Liver (tissue), 9 donors: ENCODE results near the gene PRKACG. TPM values are rescaled to one million over a fixed set of nuclear protein-coding genes. Genes with fewer than 3 reads are reported as not detected.

Source experiments
- DNase-seq: peaks from one replicate; pipeline ENCODE4 v3.0.0-alpha.2; 2017; ENCODE audit warnings: low spot score
- H3K27ac ChIP-seq, 2 donors: one replicate each; pipeline ENCODE4 v1.7.0; 2013; ENCODE audit warnings: inconsistent platforms in 2 of 2, low read length in 2 of 2, control low read depth in 1 of 2, low read depth in 1 of 2, mild to moderate bottlenecking in 1 of 2
- H3K27me3 ChIP-seq, 4 donors: one replicate each; pipeline versions ENCODE4 v1.6.1 to v1.7.0; 2013; ENCODE audit warnings: low read length in 3 of 4, inconsistent platforms in 1 of 4, mild to moderate bottlenecking in 1 of 4, moderate library complexity in 1 of 4; ENCODE audit not compliant: control insufficient read depth in 4 of 4, insufficient read depth in 4 of 4
- H3K36me3 ChIP-seq, 4 donors: one replicate each; pipeline versions ENCODE4 v1.6.1 to v1.7.0; 2013; ENCODE audit warnings: low read length in 3 of 4, mild to moderate bottlenecking in 3 of 4, low read depth in 1 of 4, moderate library complexity in 1 of 4; ENCODE audit not compliant: control insufficient read depth in 4 of 4, insufficient read depth in 3 of 4
- H3K4me1 ChIP-seq, 4 donors: one replicate each; pipeline versions ENCODE4 v1.6.1 to v1.7.0; 2013; ENCODE audit warnings: low read length in 3 of 4, mild to moderate bottlenecking in 3 of 4, moderate library complexity in 1 of 4; ENCODE audit not compliant: control insufficient read depth in 4 of 4, insufficient read depth in 4 of 4
- H3K4me3 ChIP-seq, 3 donors: one replicate each; pipeline versions ENCODE4 v1.6.1 to v1.7.0; 2013; ENCODE audit warnings: low read length in 3 of 3, control low read depth in 1 of 3, low read depth in 1 of 3, mild to moderate bottlenecking in 1 of 3
- H3K9ac ChIP-seq, 2 donors: one replicate each; pipeline ENCODE4 v1.7.0; 2013; ENCODE audit warnings: low read length in 2 of 2, mild to moderate bottlenecking in 2 of 2, moderate library complexity in 2 of 2, control low read depth in 1 of 2, low read depth in 1 of 2
- H3K9me3 ChIP-seq, 4 donors: one replicate each; pipeline versions ENCODE4 v1.6.1 to v1.7.0; 2013; ENCODE audit warnings: low read length in 3 of 4; ENCODE audit not compliant: control insufficient read depth in 4 of 4
- ATF3 ChIP-seq: IDR thresholded peaks from 2 replicates; pipeline ENCODE4 v1.6.1; 2016; ENCODE audit warnings: antibody characterized with exemption
- EGR1 ChIP-seq, 2 donors: IDR thresholded peaks; 2 replicates each; pipeline ENCODE4 v1.6.1; 2016 to 2018; ENCODE audit warnings: antibody characterized with exemption in 2 of 2, low read depth in 2 of 2
- FOXA1 ChIP-seq: IDR thresholded peaks from 2 replicates; pipeline ENCODE4 v1.6.1; 2016; ENCODE audit warnings: antibody characterized with exemption
- FOXA2 ChIP-seq: IDR thresholded peaks from 2 replicates; pipeline ENCODE4 v1.6.1; 2016; ENCODE audit warnings: antibody characterized with exemption
- GABPA ChIP-seq, 2 donors: IDR thresholded peaks in 1 of 2; conservative IDR thresholded peaks in 1 of 2; 2 replicates each; pipeline ENCODE4 v1.6.1; 2016; ENCODE audit warnings: antibody characterized with exemption in 2 of 2, mild to moderate bottlenecking in 1 of 2, moderate library complexity in 1 of 2
- HNF4A ChIP-seq, 2 donors: conservative IDR thresholded peaks; 2 replicates each; pipeline ENCODE4 v1.6.1; 2016; ENCODE audit warnings: antibody characterized with exemption in 2 of 2, mild to moderate bottlenecking in 2 of 2
- HNF4G ChIP-seq: IDR thresholded peaks from 2 replicates; pipeline ENCODE4 v1.6.1; 2016; ENCODE audit warnings: antibody characterized with exemption
- JUND ChIP-seq, 2 donors: IDR thresholded peaks; 2 replicates each; pipeline ENCODE4 v1.6.1; 2016; ENCODE audit warnings: antibody characterized with exemption in 2 of 2
- MAX ChIP-seq: IDR thresholded peaks from 2 replicates; pipeline ENCODE4 v1.6.1; 2016; ENCODE audit warnings: antibody characterized with exemption
- NR2F2 ChIP-seq: IDR thresholded peaks from 2 replicates; pipeline ENCODE4 v1.6.1; 2016; ENCODE audit warnings: antibody characterized with exemption
- RAD21 ChIP-seq, 2 donors: IDR thresholded peaks; 2 replicates each; pipeline ENCODE4 v1.6.1; 2016; ENCODE audit warnings: antibody characterized with exemption in 2 of 2, mild to moderate bottlenecking in 2 of 2
- RXRA ChIP-seq, 2 donors: IDR thresholded peaks; 2 replicates each; pipeline ENCODE4 v1.6.1; 2017 to 2018; ENCODE audit warnings: antibody characterized with exemption in 2 of 2, mild to moderate bottlenecking in 1 of 2
- SP1 ChIP-seq: IDR thresholded peaks from 2 replicates; pipeline ENCODE4 v1.6.1; 2018; ENCODE audit warnings: antibody characterized with exemption, mild to moderate bottlenecking
- TAF1 ChIP-seq: conservative IDR thresholded peaks from 2 replicates; pipeline ENCODE4 v1.6.1; 2016; ENCODE audit warnings: antibody characterized with exemption, mild to moderate bottlenecking
- YY1 ChIP-seq: IDR thresholded peaks from 2 replicates; pipeline ENCODE4 v1.6.1; 2016; ENCODE audit warnings: antibody characterized with exemption, mild to moderate bottlenecking
- ZBTB33 ChIP-seq: IDR thresholded peaks from 2 replicates; pipeline ENCODE4 v1.6.1; 2016; ENCODE audit warnings: antibody characterized with exemption
- WGBS: extraction: QIAGEN DNeasy Blood & Tissue Kit; methylation state at CpG from one replicate; pipeline ENCODE4 v1.1.7; 2013; 5-methylcytosine and 5-hydroxymethylcytosine counted together
- polyA plus RNA-seq, 2 donors: library from polyadenylated mRNA; stranded (reverse) in 1 of 2; unstranded in 1 of 2; fragments of 200-250 nt in 1 of 2; fragments of >200 nt in 1 of 2; fragmentation: Nextera tagmentation in 1 of 2; extraction: Ambion mirVana in 1 of 2; gene quantifications; one replicate each; pipeline versions ENCODE4 v1.2.1 to v1.2.3, GENCODE V29; 2013 to 2015
- total RNA-seq, 2 donors: library from RNA; depleted of rRNA; stranded (reverse); fragments of >200 nt; gene quantifications; one replicate each; pipeline ENCODE4 v1.2.3, GENCODE V29; 2014
- TF ChIP-seq, protein P1 (sequence below): fragments of 150-350 bp; IDR thresholded peaks from 2 replicates; pipeline ENCODE4 v1.5.1; 2017; ENCODE audit warnings: improper control_type of control experiment, low read depth, low read length; ENCODE audit not compliant: missing input control
- TF ChIP-seq, protein P2 (sequence below): IDR thresholded peaks from 2 replicates; pipeline ENCODE4 v1.6.1; 2016; ENCODE audit warnings: antibody characterized with exemption, mild to moderate bottlenecking
- donor health status: healthy.
- donor health status: healthy.
- donor health status: healthy.
- donor health status: healthy.
- donor health status: healthy.

The PRKACG gene
- total and polyA plus RNA-seq, 4 donors: not detected

GRCh38 chr9:69047371-69047770, 33.5 kb upstream of the PRKACG start (continued):
- no peak for TF ChIP-seq YY1
- no peak for TF ChIP-seq NR2F2
- no peak for TF ChIP-seq TAF1
- TF ChIP-seq EGR1 (IDR thresholded peaks at IDR 0.05; ENCODE audit: low read depth in 2 of 2): no peak
- no peak for TF ChIP-seq SP1
- TF ChIP-seq GABPA (IDR thresholded peaks at IDR 0.05 in 1 of 2, conservative IDR thresholded peaks at IDR 0.05 in 1 of 2): no peak
- no peak for TF ChIP-seq FOXA1

GRCh38 chr9:69046723-69047122, 32.8 kb upstream of the PRKACG start:
- Histone ChIP-seq H3K27ac (no peak overlapping the region), H3K4me1 (peaks cover 0 to 9% (median 4%) of the 10 kb centered on the region in 4 donors), H3K9me3 (no peaks in the 10 kb centered on the region), H3K27me3 (no peaks in the 10 kb centered on the region), H3K36me3 (peaks cover 4 to 20% (median 12%) of the 10 kb centered on the region in 4 donors), H3K9ac (no peak overlapping the region), H3K4me3 (no peak overlapping the region)
- TF ChIP-seq RXRA (IDR thresholded peaks at IDR 0.05) (no peak), ATF3 (no peak), NR2F2 (no peak), MAX (no peak), TAF1 (no peak), SP1 (no peak), FOXA2 (no peak)
- TF ChIP-seq, protein P1, sequence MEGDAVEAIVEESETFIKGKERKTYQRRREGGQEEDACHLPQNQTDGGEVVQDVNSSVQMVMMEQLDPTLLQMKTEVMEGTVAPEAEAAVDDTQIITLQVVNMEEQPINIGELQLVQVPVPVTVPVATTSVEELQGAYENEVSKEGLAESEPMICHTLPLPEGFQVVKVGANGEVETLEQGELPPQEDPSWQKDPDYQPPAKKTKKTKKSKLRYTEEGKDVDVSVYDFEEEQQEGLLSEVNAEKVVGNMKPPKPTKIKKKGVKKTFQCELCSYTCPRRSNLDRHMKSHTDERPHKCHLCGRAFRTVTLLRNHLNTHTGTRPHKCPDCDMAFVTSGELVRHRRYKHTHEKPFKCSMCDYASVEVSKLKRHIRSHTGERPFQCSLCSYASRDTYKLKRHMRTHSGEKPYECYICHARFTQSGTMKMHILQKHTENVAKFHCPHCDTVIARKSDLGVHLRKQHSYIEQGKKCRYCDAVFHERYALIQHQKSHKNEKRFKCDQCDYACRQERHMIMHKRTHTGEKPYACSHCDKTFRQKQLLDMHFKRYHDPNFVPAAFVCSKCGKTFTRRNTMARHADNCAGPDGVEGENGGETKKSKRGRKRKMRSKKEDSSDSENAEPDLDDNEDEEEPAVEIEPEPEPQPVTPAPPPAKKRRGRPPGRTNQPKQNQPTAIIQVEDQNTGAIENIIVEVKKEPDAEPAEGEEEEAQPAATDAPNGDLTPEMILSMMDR: no peak
- 70% methylated on average over 4 of the region's 4 CpGs for WGBS
- DNase-seq: no peak

- Histone ChIP-seq H3K9ac (no peak overlapping the region), H3K9me3 (no peaks in the 10 kb centered on the region), H3K27me3 (no peaks in the 10 kb centered on the region), H3K4me3 (no peak overlapping the region), H3K36me3 (peaks cover 4 to 20% (median 12%) of the 10 kb centered on the region in 4 donors), H3K4me1 (peaks cover 2 to 16% (median 8%) of the 10 kb centered on the region in 4 donors), H3K27ac (no peak overlapping the region)
- TF ChIP-seq FOXA1 (no peak), NR2F2 (no peak), HNF4A (conservative IDR thresholded peaks at IDR 0.05) (no peak), HNF4G (no peak), YY1 (no peak), ATF3 (no peak), RXRA (IDR thresholded peaks at IDR 0.05) (no peak), GABPA (IDR thresholded peaks at IDR 0.05 in 1 of 2, conservative IDR thresholded peaks at IDR 0.05 in 1 of 2) (no peak), EGR1 (IDR thresholded peaks at IDR 0.05; ENCODE audit: low read depth in 2 of 2) (no peak), SP1 (no peak), FOXA2 (no peak), ZBTB33 (no peak), RAD21 (IDR thresholded peaks at IDR 0.05) (no peak), TAF1 (no peak), MAX (no peak), JUND (IDR thresholded peaks at IDR 0.05) (no peak)
- TF ChIP-seq, protein P1: no peak
- TF ChIP-seq, protein P2, sequence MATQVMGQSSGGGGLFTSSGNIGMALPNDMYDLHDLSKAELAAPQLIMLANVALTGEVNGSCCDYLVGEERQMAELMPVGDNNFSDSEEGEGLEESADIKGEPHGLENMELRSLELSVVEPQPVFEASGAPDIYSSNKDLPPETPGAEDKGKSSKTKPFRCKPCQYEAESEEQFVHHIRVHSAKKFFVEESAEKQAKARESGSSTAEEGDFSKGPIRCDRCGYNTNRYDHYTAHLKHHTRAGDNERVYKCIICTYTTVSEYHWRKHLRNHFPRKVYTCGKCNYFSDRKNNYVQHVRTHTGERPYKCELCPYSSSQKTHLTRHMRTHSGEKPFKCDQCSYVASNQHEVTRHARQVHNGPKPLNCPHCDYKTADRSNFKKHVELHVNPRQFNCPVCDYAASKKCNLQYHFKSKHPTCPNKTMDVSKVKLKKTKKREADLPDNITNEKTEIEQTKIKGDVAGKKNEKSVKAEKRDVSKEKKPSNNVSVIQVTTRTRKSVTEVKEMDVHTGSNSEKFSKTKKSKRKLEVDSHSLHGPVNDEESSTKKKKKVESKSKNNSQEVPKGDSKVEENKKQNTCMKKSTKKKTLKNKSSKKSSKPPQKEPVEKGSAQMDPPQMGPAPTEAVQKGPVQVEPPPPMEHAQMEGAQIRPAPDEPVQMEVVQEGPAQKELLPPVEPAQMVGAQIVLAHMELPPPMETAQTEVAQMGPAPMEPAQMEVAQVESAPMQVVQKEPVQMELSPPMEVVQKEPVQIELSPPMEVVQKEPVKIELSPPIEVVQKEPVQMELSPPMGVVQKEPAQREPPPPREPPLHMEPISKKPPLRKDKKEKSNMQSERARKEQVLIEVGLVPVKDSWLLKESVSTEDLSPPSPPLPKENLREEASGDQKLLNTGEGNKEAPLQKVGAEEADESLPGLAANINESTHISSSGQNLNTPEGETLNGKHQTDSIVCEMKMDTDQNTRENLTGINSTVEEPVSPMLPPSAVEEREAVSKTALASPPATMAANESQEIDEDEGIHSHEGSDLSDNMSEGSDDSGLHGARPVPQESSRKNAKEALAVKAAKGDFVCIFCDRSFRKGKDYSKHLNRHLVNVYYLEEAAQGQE: no peak
- no peak for DNase-seq
- 45% methylated on average over 4 of the region's 4 CpGs for WGBS
These were observed 31.9 kb upstream of the PRKACG start for GRCh38 chr9:69045821-69046220.
